SK-N-SH (cell line): ENCODE measurements around the gene WDR33. TPM values are rescaled to one million over a fixed set of nuclear protein-coding genes. Genes with fewer than 3 reads are reported as not detected.
A peak's percentile ranks its signal among the peaks of the same experiment; 100 is the strongest.

Experiments used
- CTCF ChIA-PET: fragments of 300-600, 350-600 bp; formaldehyde crosslinking; extraction: SDS; loops from one replicate; lab custom pipeline; 2021; lab: Yijun Ruan, JAX
- POLR2A ChIA-PET: fragments of 350-600 bp; sonication (Branson Sonifier 250); formaldehyde crosslinking; extraction: SDS; loops from one replicate; lab custom pipeline; 2020; ENCODE audit warnings: antibody characterized with exemption, inconsistent platforms; lab: Yijun Ruan, JAX
- DNase-seq: peaks from one replicate; pipeline ENCODE4 v3.0.0; 2012
- H2AFZ ChIP-seq: fragments of 200-600 bp; sonication (generic); 2 replicates; pipeline ENCODE4 v1.8.1; 2016; ENCODE audit warnings: antibody characterized with exemption, mild to moderate bottlenecking, low read depth
- H3F3A ChIP-seq: fragments of 200-600 bp; sonication (generic); replicated peaks from 2 replicates; pipeline ENCODE3; 2016; ENCODE audit warnings: antibody characterized with exemption, mild to moderate bottlenecking; ENCODE audit not compliant: insufficient read depth
- H3K27ac ChIP-seq, 2 experiments: fragments of 200-500 bp in 1 of 2; fragments of 200-600 bp in 1 of 2; sonication (Bioruptor generic) in 1 of 2; sonication (generic), shearing (Covaris generic) in 1 of 2; 2 replicates each; pipeline versions ENCODE4 v1.5.1 to v1.6.1; 2014 to 2016; ENCODE audit warnings: low read depth in 2 of 2, inconsistent platforms in 1 of 2, low read length in 1 of 2, mild to moderate bottlenecking in 1 of 2, mixed read lengths in 1 of 2
- H3K27me3 ChIP-seq: fragments of 200-600 bp; sonication (generic), shearing (Covaris generic); 2 replicates; pipeline ENCODE4 v1.6.1; 2016; ENCODE audit warnings: mixed run types; ENCODE audit not compliant: insufficient read depth
- H3K36me3 ChIP-seq, 2 experiments: fragments of 200-500 bp in 1 of 2; fragments of 200-600 bp in 1 of 2; sonication (Bioruptor generic) in 1 of 2; sonication (generic) in 1 of 2; replicated peaks in 1 of 2; 2 replicates each; pipeline versions ENCODE3 to v1.5.1; 2014 to 2016; ENCODE audit warnings: low read length in 1 of 2, mild to moderate bottlenecking in 1 of 2; ENCODE audit not compliant: insufficient read depth in 2 of 2, control insufficient read depth in 1 of 2
- H3K4me1 ChIP-seq, 2 experiments: fragments of 200-500 bp in 1 of 2; fragments of 200-600 bp in 1 of 2; sonication (Bioruptor generic) in 1 of 2; sonication (generic), shearing (Covaris generic) in 1 of 2; 2 replicates each; pipeline versions ENCODE4 v1.5.1 to v1.6.1; 2014 to 2016; ENCODE audit warnings: low read depth in 1 of 2, low read length in 1 of 2, mixed run types in 1 of 2; ENCODE audit not compliant: insufficient read depth in 2 of 2, control insufficient read depth in 1 of 2
- H3K4me2 ChIP-seq: fragments of 200-600 bp; sonication (generic), shearing (Covaris generic); 2 replicates; pipeline ENCODE4 v1.6.1; 2017; ENCODE audit warnings: mixed run types
- H3K4me3 ChIP-seq, 2 experiments: fragments of 200-500 bp in 1 of 2; fragments of 200-600 bp in 1 of 2; sonication (Bioruptor generic) in 1 of 2; sonication (generic), shearing (Covaris generic) in 1 of 2; 2 replicates each; pipeline versions ENCODE4 v1.5.1 to v1.8.1; 2014 to 2016; ENCODE audit warnings: low read depth in 2 of 2, inconsistent platforms in 1 of 2, low read length in 1 of 2, mild to moderate bottlenecking in 1 of 2, mixed read lengths in 1 of 2, moderate library complexity in 1 of 2
- H3K79me2 ChIP-seq: fragments of 200-600 bp; sonication (generic); 2 replicates; pipeline ENCODE4 v1.8.1; 2017; ENCODE audit warnings: mild to moderate bottlenecking; ENCODE audit not compliant: insufficient read depth
- H3K9ac ChIP-seq: fragments of 200-600 bp; sonication (generic); 2 replicates; pipeline ENCODE4 v1.6.1; 2017; ENCODE audit warnings: mixed run types
- H3K9me2 ChIP-seq: fragments of 200-600 bp; sonication (generic); 2 replicates; pipeline ENCODE4 v1.6.1; 2017; ENCODE audit warnings: mixed run types
- H3K9me3 ChIP-seq: fragments of 200-600 bp; sonication (generic); 2 replicates; pipeline ENCODE4 v1.6.1; 2017; ENCODE audit warnings: mixed run types, mild to moderate bottlenecking, moderate library complexity
- H4K20me1 ChIP-seq: fragments of 200-600 bp; sonication (generic); 2 replicates; pipeline ENCODE4 v1.6.1; 2017; ENCODE audit warnings: mild to moderate bottlenecking, mixed run types; ENCODE audit not compliant: insufficient read depth
- CHD2 ChIP-seq: fragments of 150-350 bp; IDR thresholded peaks from 2 replicates; pipeline ENCODE4 v1.6.1; 2018; ENCODE audit warnings: low read length; ENCODE audit not compliant: partially characterized antibody
- EP300 ChIP-seq, 2 experiments: IDR thresholded peaks; 2 replicates each; pipeline versions ENCODE4 v1.4.0 to v1.6.1; 2012; ENCODE audit warnings: borderline replicate concordance in 1 of 2, low read depth in 1 of 2, low read length in 1 of 2
- EZH2phosphoT487 ChIP-seq: fragments of 200-600 bp; sonication (generic); IDR thresholded peaks from 2 replicates; pipeline ENCODE4 v1.6.1; 2017; ENCODE audit warnings: low read depth, mixed run types, mild to moderate bottlenecking, antibody characterized with exemption, moderate library complexity, borderline replicate concordance
- FOXJ3 ChIP-seq: sonication (generic); formaldehyde crosslinking; IDR thresholded peaks from 2 replicates; pipeline ENCODE4 v1.5.1; 2020; ENCODE audit warnings: mild to moderate bottlenecking, missing genetic modification reagents
- FOXM1 ChIP-seq: IDR thresholded peaks from 2 replicates; pipeline ENCODE4 v1.4.0; 2012; ENCODE audit warnings: low read depth, mild to moderate bottlenecking
- GATA2 ChIP-seq: sonication (generic); formaldehyde crosslinking; IDR thresholded peaks from 2 replicates; pipeline ENCODE4 v1.5.0; 2020; ENCODE audit warnings: mild to moderate bottlenecking, missing genetic modification reagents
- MEF2A ChIP-seq: IDR thresholded peaks from 2 replicates; pipeline ENCODE4 v1.4.0; 2012; ENCODE audit warnings: low read depth, borderline replicate concordance
- MXI1 ChIP-seq: IDR thresholded peaks from 2 replicates; pipeline ENCODE4 v1.6.1; 2012; ENCODE audit warnings: mild to moderate bottlenecking, low read depth, low read length, improper control_type of control experiment
- NRF1 ChIP-seq: IDR thresholded peaks from 2 replicates; pipeline ENCODE4 v1.6.1; 2012; ENCODE audit warnings: low read depth, mild to moderate bottlenecking, low read length
- RAD21 ChIP-seq: IDR thresholded peaks from 2 replicates; pipeline ENCODE4 v1.6.1; 2012; ENCODE audit warnings: mild to moderate bottlenecking, low read length
- RCOR1 ChIP-seq: fragments of 150-350 bp; IDR thresholded peaks from 2 replicates; pipeline ENCODE4 v1.6.1; 2017; ENCODE audit warnings: antibody characterized with exemption, low read length
- RFX5 ChIP-seq: IDR thresholded peaks from 2 replicates; pipeline ENCODE4 v1.6.1; 2012; ENCODE audit warnings: mild to moderate bottlenecking, improper control_type of control experiment, low read length
- RXRA ChIP-seq: IDR thresholded peaks from 2 replicates; pipeline ENCODE4 v1.4.0; 2012; ENCODE audit warnings: low read depth, mild to moderate bottlenecking, borderline replicate concordance
- SIN3A ChIP-seq: IDR thresholded peaks from 2 replicates; pipeline ENCODE4 v1.6.1; 2012; ENCODE audit warnings: low read depth, mild to moderate bottlenecking, low read length, moderate library complexity, borderline replicate concordance
- TAF1 ChIP-seq: IDR thresholded peaks from 2 replicates; pipeline ENCODE4 v1.6.1; 2012; ENCODE audit warnings: low read depth, mild to moderate bottlenecking, low read length, moderate library complexity, borderline replicate concordance
- TCF12 ChIP-seq: IDR thresholded peaks from 2 replicates; pipeline ENCODE4 v1.4.0; 2012
- TEAD4 ChIP-seq: IDR thresholded peaks from 2 replicates; pipeline ENCODE4 v1.4.0; 2012; ENCODE audit warnings: mild to moderate bottlenecking, borderline replicate concordance; ENCODE audit not compliant: insufficient read depth
- USF1 ChIP-seq: IDR thresholded peaks from 2 replicates; pipeline ENCODE4 v1.4.0; 2012; ENCODE audit warnings: low read depth, borderline replicate concordance
- YY1 ChIP-seq: IDR thresholded peaks from 2 replicates; pipeline ENCODE4 v1.4.0; 2012; ENCODE audit warnings: low read depth, mild to moderate bottlenecking
- WGBS: methylation state at CpG from one replicate; pipeline ENCODE4 v1.1.6; 2017; ENCODE audit warnings: low lambda C conversion rate; 5-methylcytosine and 5-hydroxymethylcytosine counted together
- polyA plus RNA-seq, 3 experiments: library from polyadenylated mRNA; depleted of rRNA; stranded (reverse); fragments of >200 nt; gene quantifications; 2 replicates each; pipeline ENCODE4 v1.2.3, GENCODE V29; 2012
- TF ChIP-seq, protein P1 (sequence below): fragments of 150-350 bp; IDR thresholded peaks from 2 replicates; pipeline ENCODE4 v1.6.1; 2016; ENCODE audit warnings: mild to moderate bottlenecking, low read depth, low read length
- TF ChIP-seq, protein P2 (sequence below): IDR thresholded peaks from 2 replicates; pipeline ENCODE4 v1.4.0; 2012; ENCODE audit warnings: low read depth

The WDR33 gene
- polyA plus RNA-seq, 1 of the 3 experiments (the other 2 are of a cell fraction): 12.4 TPM

- H3K9me3 ChIP-seq: no peaks in the 10 kb centered on the region
- H2AFZ ChIP-seq: no peak overlapping the region
- H3K9me2 ChIP-seq: no peaks in the 10 kb centered on the region
- no peaks in the 10 kb centered on the region for H3K79me2 ChIP-seq
- TF ChIP-seq RAD21: 0 out of 2 replicates have a peak, but pooled peaks have one; percentile 22
- 0 out of 2 replicates have a peak, but pooled peaks have one; percentile 7 for TF ChIP-seq NRF1
- peak; percentile 54 for TF ChIP-seq GATA2 (CRISPR knock-in tag)
- no peak for TF ChIP-seq MEF2A
- TF ChIP-seq RFX5: peak; percentile 53
- peak; percentile 64; the same call in 1 of the 2 replicates for TF ChIP-seq FOXJ3 (CRISPR knock-in tag)
- no peak for TF ChIP-seq TAF1
- TF ChIP-seq TCF12: no peak
- no peak for TF ChIP-seq TEAD4
- TF ChIP-seq FOXM1: no peak
- TF ChIP-seq USF1: no peak
- peak; percentile 87 for TF ChIP-seq RCOR1
- no peak for TF ChIP-seq EZH2phosphoT487
- peak; percentile 84 for TF ChIP-seq CHD2
- no peak for TF ChIP-seq YY1
- peak in 1 of 2 experiments; percentile 94; a peak in 2 of 4 replicates for TF ChIP-seq EP300 (IDR thresholded peaks at IDR 0.05; ENCODE audit: borderline replicate concordance in 1 of 2, low read depth in 1 of 2, low read length in 1 of 2)
- no peak for TF ChIP-seq SIN3A
- TF ChIP-seq RXRA: no peak
- TF ChIP-seq, protein P1, sequence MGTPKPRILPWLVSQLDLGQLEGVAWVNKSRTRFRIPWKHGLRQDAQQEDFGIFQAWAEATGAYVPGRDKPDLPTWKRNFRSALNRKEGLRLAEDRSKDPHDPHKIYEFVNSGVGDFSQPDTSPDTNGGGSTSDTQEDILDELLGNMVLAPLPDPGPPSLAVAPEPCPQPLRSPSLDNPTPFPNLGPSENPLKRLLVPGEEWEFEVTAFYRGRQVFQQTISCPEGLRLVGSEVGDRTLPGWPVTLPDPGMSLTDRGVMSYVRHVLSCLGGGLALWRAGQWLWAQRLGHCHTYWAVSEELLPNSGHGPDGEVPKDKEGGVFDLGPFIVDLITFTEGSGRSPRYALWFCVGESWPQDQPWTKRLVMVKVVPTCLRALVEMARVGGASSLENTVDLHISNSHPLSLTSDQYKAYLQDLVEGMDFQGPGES: no peak
- TF ChIP-seq MXI1: peak; percentile 97
- TF ChIP-seq, protein P2, sequence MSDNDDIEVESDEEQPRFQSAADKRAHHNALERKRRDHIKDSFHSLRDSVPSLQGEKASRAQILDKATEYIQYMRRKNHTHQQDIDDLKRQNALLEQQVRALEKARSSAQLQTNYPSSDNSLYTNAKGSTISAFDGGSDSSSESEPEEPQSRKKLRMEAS: no peak
- POLR2A ChIA-PET: interaction anchor here (0.9 to 1.4 kb wide), 3 partner anchors 11 to 126 kb away, joined by 6 read pairs; partner anchors contain the start of genes IWS1 and SFT2D3
- peaks cover 0 to 60% of the 10 kb centered on the region in 2 experiments; a peak in 1 of 4 replicates for H3K4me1 ChIP-seq
- no peaks in the 10 kb centered on the region for H3K27me3 ChIP-seq
- no peak overlapping the region for H3K9ac ChIP-seq
- CTCF ChIA-PET: interaction anchor here (0.7 to 2.2 kb wide), 7 partner anchors 8 to 61 kb away, joined by 3 to 9 read pairs (median 3); partner anchors contain the start of gene LIMS2
- no peaks in the 10 kb centered on the region for H4K20me1 ChIP-seq
- no peaks in the 10 kb centered on the region for H3K36me3 ChIP-seq
- peak overlapping the region in 1 of 2 experiments; percentile 94; a peak in 2 of 4 replicates for H3K27ac ChIP-seq
- H3K4me2 ChIP-seq: no peak overlapping the region
- no peaks in the 10 kb centered on the region for H3F3A ChIP-seq
- DNase-seq: peak; percentile 90
- WGBS: 72% methylated on average over 12 of the region's 14 CpGs
- H3K4me3 ChIP-seq: no peak overlapping the region
These were observed 158.9 kb downstream of the WDR33 start for GRCh38 chr2:127651971-127652550.
